GM12874 (cell line): ENCODE results near the gene CPNE6.

Source experiments
- TF ChIP-seq, protein P1 (sequence below): IDR thresholded peaks from 2 replicates; pipeline ENCODE4 v1.5.1; 2011; ENCODE audit warnings: low read depth, mild to moderate bottlenecking, control low read depth, low read length, moderate library complexity; ENCODE audit not compliant: insufficient read depth

Gene CPNE6

DNA sequence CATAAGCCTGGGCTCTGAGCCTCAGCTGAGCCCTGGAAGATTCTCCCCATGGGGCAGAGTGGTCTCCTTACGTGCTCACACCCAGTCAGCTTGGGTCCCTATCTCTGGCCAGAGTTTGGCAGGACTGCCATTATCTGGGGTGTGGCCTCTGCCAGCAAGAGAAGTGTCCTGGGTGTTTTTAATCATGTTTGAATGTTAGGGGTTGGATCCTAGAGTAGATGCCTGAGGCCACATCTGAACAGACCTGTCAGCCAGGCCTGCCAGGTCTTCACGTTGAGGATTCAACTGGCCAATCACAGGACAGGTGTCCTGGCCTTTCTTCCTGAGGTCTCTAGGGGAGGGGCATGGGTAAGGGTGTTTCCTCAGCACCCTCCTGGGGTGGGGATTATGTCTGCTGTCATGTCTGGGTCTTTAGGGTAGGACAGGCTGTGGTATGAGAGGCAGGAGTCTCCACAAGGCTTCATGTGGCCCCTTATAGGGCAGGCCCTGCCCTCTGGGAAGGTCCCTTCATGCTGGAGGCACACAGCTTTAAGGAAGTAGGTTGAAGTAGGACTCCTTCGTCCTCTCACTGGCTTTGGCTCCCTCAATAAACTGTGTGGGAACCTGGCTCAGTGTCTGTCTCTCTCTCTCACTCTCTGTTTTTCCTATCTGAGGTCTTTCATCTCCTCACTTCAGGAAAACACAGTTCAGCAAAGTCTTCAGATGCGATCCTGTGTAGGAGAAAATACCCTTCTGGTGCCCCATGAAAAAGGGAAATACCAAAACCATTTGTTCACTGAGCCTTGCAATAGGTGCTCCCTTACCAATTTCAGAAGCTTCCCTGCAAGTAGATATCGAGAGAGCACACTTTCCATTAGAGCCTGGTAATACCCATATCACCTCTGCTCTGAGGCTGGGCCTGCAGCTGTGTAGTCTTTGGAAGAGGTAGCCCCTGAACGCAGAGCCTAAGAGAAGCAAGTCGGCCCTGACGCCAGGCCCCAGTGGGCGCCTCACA, 52.4 kb downstream of the CPNE6 start:
- TF ChIP-seq, protein P1, sequence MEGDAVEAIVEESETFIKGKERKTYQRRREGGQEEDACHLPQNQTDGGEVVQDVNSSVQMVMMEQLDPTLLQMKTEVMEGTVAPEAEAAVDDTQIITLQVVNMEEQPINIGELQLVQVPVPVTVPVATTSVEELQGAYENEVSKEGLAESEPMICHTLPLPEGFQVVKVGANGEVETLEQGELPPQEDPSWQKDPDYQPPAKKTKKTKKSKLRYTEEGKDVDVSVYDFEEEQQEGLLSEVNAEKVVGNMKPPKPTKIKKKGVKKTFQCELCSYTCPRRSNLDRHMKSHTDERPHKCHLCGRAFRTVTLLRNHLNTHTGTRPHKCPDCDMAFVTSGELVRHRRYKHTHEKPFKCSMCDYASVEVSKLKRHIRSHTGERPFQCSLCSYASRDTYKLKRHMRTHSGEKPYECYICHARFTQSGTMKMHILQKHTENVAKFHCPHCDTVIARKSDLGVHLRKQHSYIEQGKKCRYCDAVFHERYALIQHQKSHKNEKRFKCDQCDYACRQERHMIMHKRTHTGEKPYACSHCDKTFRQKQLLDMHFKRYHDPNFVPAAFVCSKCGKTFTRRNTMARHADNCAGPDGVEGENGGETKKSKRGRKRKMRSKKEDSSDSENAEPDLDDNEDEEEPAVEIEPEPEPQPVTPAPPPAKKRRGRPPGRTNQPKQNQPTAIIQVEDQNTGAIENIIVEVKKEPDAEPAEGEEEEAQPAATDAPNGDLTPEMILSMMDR: no peak

DNA sequence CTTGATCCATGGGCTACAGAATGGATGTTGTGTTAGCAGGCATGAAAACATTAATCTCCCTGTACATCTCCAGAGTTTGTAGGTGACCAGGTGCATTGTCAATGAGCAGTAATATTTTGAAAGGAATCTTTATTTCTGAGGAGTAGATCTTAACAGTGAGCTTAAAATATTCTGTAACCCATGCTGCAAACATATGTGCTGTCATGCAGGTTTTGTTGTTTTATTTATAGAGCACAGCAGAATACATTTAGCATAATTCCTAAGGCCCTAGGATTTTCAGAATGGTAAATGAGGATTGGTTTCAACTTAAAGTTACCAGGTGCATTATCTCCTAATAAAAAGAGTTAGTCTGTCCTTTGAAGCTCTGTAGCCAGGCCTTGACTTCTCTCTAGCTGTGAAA, 55.6 kb downstream of the CPNE6 start:
- TF ChIP-seq, protein P1: no peak

DNA sequence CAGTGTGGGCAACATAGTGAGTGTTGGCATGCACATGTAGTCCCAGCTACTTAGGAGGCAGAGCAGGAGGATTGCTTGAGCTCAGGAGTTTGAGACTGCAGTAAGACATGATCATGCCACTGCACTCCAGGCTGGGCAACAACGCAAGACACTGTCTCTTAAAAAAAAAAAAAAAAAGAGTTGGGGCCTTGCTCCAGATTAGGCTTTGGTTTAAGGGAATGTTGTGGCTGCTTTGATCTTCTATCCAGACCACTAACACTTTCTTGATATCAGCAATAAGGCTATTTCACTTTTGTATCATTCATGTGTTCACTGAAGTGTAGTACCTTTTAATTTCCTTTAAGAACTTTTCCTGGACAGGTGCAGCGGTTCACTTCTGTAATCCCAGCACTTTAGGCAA, 56.3 kb downstream of the CPNE6 start:
- TF ChIP-seq, protein P1: no peak
